Measurements from ENCODE around the gene JTB. TPM values are rescaled to one million over a fixed set of nuclear protein-coding genes. Genes with fewer than 3 reads are reported as not detected.

Gene JTB
- polyA plus RNA-seq, 3 donors: 103 to 125 (median 103) TPM

DNA sequence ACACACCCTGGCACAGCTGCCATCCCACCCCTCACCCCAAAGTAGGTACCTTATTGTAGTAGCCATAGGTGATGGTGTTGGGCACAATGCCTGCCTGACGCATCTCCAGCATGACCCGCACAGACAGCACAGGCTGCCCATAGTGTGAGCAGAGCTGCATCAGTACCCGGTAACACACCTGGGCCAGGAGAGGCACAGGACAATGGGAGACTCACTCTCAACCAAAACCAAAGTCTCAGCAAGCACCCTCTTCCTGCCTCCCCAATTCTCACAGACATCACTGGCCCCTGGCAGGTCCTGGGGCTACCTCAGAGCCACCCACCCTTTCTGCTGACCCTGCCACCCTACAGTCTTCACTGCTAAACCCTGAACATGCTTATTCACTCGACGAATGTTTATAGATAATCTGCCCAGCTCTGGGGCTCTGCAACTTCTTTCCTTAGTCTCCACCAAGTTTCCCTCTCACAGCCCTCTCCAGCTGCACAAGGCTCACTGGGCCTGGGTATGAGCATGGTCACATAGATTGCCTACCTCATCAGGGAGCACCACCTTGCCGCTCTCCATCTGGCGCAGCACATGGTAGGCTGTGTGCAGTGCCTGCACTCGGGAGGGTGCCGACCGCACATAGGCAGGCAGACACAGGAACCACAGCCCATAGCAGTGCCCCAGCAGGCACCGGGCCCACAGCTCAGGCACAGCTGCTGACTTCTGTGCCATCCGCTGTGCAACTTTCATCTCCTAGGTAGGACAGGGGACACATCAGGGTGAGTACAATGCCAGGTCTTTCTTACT lies 41.3 kb downstream of the JTB start:
- DNase-seq: no peak

DNA sequence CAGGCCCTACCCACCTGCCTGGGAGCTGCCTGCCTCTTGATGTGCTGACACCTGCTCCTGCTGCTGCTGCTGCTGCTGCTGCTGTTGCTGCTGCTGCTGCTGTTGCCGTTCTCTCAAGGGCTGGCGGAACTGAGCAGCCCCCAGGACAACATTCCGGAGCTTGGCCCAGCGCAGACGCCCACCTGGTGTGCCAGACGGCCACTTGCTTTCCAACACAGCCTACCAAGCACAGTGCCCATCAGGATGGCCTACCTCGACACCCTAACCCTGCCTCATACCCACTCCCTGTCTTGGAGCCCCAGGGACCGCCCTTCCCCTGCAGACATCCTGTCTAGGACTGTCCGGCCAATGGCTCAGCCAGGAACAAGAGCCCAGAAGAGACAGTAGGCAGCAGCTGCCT lies 42.7 kb downstream of the JTB start:
- no peak for DNase-seq

DNA sequence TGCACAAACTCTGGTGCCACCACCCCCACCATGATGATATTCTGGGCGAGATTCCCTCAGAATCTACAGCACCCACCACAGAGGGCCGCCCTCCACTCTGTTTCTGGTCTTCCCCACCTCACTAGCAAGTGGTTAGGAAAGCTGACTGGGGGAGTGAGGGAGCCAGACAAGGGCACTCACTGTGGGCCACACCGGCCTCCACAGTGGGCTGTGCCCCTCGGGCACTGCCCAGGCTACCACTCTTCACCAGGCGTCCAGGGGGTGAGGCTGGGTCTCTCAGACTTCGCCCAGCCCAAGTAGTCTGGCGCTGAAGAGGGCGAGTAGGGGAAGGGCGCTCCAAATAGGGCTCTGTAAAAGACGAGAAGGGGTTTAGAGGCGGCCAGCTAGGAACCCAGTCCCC lies 43.5 kb downstream of the JTB start:
- no peak for DNase-seq

DNA sequence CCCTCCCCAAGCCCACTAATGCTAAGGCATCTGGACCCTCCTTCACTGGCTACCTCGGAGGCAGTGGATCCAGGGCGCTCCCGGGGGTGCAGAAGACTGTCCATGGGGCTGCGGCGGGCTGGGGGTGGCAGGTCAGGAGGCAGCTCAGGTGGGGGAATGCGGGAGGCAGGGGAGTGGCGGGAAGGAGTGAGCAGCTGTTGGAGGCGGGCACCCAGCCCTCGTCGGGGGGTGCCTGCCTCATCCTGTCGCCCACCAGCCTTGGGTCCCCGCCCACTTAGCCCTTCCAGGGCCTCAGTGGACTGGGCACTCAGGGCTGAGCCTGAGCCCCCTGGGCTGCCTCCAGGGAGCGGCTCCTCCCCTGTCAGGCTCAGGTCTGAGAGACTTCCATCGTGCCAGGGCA lies 44.0 kb downstream of the JTB start:
- DNase-seq: no peak

DNA sequence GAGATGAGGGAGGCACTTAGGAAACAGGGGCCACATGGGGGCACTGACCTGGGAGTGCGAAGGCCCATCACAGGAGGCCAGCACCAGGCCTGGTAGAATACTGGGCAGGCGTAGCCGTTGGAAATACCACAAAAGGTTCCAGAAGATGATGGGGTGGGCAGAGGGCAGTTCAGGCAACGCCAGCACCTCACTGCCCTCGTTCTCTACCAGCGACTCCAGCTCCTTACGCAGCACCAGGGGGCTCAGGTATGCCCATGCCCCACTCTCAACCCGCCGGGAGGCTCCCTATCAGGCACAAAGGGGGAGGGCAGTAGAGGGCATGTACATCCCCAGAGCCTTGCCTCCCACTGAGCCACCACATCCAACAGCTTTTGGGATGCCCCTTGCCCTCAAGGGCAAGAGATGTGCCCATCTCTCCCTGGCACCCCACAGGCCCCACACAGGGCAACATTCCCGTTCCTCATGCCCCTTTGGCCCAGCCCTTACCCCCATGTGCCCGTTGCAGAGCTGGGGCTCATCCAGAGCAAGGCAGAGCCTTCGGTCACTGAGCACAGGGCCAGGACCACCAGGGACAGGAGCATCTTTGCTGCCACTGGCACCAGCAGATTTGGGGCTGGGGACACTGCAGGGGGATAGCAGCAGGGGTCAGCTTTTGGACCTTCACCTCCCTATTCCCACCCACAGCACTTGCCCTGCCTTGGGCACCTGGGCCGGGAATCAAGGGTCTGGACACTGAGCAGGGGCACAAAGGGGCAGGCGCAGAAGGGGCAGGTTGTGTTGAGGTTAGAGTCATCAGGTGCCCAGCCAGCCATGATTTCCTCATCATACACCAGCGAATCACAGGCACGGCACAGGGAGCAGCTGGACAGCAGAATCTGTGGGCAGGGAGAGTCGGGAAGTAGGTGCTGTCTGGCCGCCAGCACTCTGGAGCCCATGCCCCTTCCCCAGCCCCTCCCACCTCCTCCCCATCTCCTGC lies 45.0 kb downstream of the JTB start:
- DNase-seq: no peak

DNA sequence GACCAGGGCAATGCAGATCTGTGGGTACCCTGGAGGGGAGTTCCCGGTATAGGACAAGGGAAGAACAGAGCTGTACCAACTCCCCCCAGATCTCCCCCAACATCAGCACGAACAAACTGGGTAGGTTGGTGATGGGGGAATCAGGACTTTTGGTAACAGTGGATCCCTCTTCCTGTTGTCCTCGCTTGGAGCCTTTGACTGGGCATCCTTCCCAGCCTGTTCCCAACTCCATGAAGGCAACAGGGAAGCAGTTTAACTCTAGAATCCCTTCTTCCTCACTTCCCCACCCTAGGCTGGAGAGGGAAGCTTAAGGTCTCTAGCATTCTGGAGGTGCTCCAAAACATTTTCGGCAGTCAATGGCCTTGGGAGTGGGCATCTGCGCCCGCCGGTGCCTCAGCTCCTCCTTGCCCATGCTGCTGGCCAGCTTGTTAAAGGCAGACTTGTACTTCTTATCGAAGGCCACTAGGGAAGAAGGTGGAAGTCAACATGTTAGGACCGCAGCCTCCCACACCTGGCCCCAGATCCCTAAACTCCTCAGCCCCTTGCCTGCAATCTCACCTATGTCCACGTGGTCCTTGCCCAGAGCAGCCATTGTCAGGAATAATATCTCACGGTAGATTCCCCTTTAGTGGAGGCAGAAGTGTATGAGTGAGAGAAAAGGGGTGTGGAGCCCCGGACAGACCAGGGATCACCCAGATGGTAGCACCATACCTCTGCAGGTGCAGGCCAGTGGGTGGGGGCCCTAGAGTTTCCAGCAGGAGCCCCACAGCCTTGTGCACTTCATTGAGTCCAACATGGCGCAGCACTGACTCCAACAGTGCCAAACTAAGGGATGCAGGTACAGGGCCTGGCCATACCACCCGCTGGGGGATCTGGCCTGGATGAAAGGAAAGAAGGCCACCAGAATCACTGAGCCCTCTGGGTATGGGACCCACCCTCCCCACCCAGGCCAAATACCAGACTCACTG lies 47.2 kb downstream of the JTB start:
- no peak for DNase-seq

DNA sequence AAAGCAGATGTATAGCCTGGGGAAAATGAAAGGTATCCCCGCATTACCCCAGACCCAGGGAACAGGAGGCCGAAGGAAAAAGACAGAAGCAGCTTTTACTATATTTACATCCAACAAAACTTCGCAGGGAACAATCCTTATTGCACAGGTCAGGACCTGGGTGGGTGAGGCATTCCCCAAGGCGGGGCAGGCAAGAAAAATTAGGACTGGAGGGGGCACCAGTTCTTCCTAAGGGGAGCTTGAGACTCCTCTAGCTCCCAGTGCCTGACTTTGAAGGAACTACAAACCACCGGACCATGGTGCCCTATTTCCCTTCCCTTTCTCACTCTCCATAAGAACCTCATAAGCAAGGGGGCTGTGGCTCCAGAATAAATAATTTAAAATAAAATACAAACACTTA lies 48.0 kb downstream of the JTB start:
- DNase-seq: no peak

DNA sequence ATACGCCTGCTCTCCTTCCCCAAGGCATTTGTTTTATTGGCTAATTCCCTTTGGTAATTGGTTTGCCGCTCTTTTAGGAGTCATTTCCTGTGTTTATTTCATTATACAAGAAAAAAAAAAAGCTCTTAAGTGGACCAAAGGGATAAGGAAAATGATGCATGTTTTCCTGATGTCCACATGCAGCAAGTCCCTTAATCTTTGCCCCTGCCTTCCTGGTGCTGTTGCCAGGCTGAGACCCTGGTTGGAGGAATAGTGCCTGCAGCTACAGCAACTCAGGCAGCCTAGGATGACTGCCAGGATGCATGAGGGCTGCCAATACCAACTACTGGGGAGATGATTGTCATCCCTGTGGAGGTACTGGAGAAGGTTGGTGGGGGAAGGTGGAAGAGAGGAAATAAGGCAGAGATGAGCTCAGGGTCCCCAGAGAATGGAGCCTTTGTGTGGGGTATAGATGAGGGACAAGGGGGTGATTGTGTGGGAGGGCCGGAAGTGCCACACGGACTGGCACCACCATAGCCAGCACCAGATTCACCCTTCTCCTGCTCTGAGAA lies 48.6 kb downstream of the JTB start:
- DNase-seq: no peak

DNA sequence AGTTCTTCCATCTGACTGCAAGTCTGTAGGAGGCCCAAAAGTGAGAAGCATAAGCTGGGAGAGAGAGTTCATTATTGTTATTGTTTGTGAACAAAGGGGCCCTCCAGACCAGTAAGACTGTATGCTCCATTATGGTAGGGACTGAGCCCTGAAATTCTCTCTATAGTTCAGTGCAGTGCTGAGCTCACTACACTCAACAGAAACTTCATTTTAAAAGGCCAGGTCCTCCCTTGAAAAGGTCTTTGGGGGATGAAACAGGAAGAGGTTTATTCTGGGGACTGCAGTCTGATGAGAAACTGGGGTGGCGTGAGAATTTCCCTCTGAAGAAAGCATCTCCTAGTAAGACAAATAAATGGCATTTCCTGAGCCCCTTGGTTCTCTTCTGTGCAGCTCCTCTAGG lies 49.2 kb downstream of the JTB start:
- no peak for DNase-seq

DNA sequence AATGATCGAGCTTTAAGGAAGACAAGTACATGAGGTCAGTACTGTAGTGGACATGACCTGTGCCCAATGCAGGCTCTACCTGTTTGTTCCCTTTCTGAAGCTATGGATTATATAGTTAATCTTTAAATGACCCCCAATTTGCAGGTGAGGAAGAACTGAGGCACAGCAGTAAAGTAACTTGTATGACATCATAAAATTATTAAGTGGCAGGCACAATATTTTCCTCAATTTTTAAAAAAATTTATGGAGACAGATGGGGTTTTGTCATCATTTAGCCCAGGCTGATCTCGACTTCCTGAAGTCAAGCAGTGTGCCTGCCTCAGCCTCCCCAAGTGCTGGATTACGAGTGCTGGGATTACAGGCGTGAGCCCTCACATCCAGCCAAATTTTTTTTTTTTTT lies 51.1 kb downstream of the JTB start:
- no peak for DNase-seq

Other genes starting within 250 kb of the JTB start
- 100 to 1,000 TPM; 103 to 160 (median 134) TPM for gene INTS3, start 249.6 kb downstream of the JTB start, polyA plus RNA-seq (ENCODE audit: insufficient read length in 3 of 3)
- gene SLC27A3, start 202.3 kb downstream of the JTB start, polyA plus RNA-seq (ENCODE audit: insufficient read length in 3 of 3): 10 to 100 TPM; 36.4 to 44.4 (median 40.0) TPM
- 10 to 100 TPM; 25.5 to 38.5 (median 34.4) TPM for gene GATAD2B, start 54.7 kb downstream of the JTB start, polyA plus RNA-seq (ENCODE audit: insufficient read length in 3 of 3)
- 10 to 100 TPM; 36.8 to 50.1 (median 49.5) TPM for gene DENND4B, start 31.0 kb downstream of the JTB start, polyA plus RNA-seq (ENCODE audit: insufficient read length in 3 of 3)
- gene CRTC2, start 19.1 kb downstream of the JTB start, polyA plus RNA-seq (ENCODE audit: insufficient read length in 3 of 3): 10 to 100 TPM; 40.9 to 57.5 (median 55.0) TPM
- 10 to 100 TPM; 86.3 to 94.0 (median 87.2) TPM for gene SLC39A1, start 14.1 kb downstream of the JTB start, polyA plus RNA-seq (ENCODE audit: insufficient read length in 3 of 3)
- gene CREB3L4, start 9.8 kb downstream of the JTB start, polyA plus RNA-seq (ENCODE audit: insufficient read length in 3 of 3): 10 to 100 TPM; 32.1 to 43.2 (median 42.6) TPM
- gene RAB13, start 8.7 kb upstream of the JTB start, polyA plus RNA-seq (ENCODE audit: insufficient read length in 3 of 3): 100 to 1,000 TPM; 153 to 184 (median 182) TPM
- gene RPS27, start 13.1 kb upstream of the JTB start, polyA plus RNA-seq (ENCODE audit: insufficient read length in 3 of 3): 1,000 to 10,000 TPM; 2,710 to 3,426 (median 2,811) TPM
- under 1 TPM; 0.06 to 0.30 (median 0.16) TPM for gene NUP210L, start 177.4 kb upstream of the JTB start, polyA plus RNA-seq (ENCODE audit: insufficient read length in 3 of 3)
- 100 to 1,000 TPM; 266 to 285 (median 281) TPM for gene TPM3, start 214.4 kb upstream of the JTB start, polyA plus RNA-seq (ENCODE audit: insufficient read length in 3 of 3)
- gene CFAP141, start 228.7 kb upstream of the JTB start, polyA plus RNA-seq (ENCODE audit: insufficient read length in 3 of 3): not detected
- gene UBAP2L, start 243.3 kb upstream of the JTB start, polyA plus RNA-seq (ENCODE audit: insufficient read length in 3 of 3): 100 to 1,000 TPM; 173 to 201 (median 194) TPM

All from renal pelvis (tissue), 4 donors.